Stimulated activated CD4-positive, alpha-beta T cell treated with anti-CD3 and anti-CD28 coated beads, Interleukin-15, amount 100 ng/mL, for 24 hours (primary cell): ENCODE data around the gene LEPR.
"Not testable (repeated sequence)": the region's sequence is repeated elsewhere in the genome, so short reads cannot be mapped to it uniquely, and the experiment has no call there.

Experiments
- DNase-seq: peaks from one replicate; pipeline ENCODE4 v3.0.0-alpha.2; 2020

Gene LEPR

GRCh38 chr1:65441464-65441863 is 21.0 kb downstream of the LEPR start:
- DNase-seq: no peak

GRCh38 chr1:65442442-65442841 is 22.0 kb downstream of the LEPR start:
- DNase-seq: no peak

GRCh38 chr1:65443647-65444046 is 23.2 kb downstream of the LEPR start:
- DNase-seq: no peak

GRCh38 chr1:65444128-65444640 is 23.7 kb downstream of the LEPR start:
- no peak for DNase-seq

- no peak for DNase-seq
These were observed 25.4 kb downstream of the LEPR start for GRCh38 chr1:65445837-65446236.

- DNase-seq: no peak
These were observed 28.9 kb downstream of the LEPR start for GRCh38 chr1:65449214-65449823.

GRCh38 chr1:65455678-65456077 is 35.2 kb downstream of the LEPR start:
- DNase-seq: not testable (repeated sequence)

GRCh38 chr1:65456481-65456880 is 36.0 kb downstream of the LEPR start:
- DNase-seq: no peak

GRCh38 chr1:65457868-65458267 is 37.4 kb downstream of the LEPR start:
- DNase-seq: no peak

- no peak for DNase-seq
These were observed 38.4 kb downstream of the LEPR start for GRCh38 chr1:65458730-65459396.

- DNase-seq: no peak
These were observed 38.9 kb downstream of the LEPR start for GRCh38 chr1:65459397-65459768.

GRCh38 chr1:65465837-65466236 is 45.4 kb downstream of the LEPR start:
- DNase-seq: not testable (repeated sequence)

- no peak for DNase-seq
These were observed 47.1 kb downstream of the LEPR start for GRCh38 chr1:65467536-65467935.

GRCh38 chr1:65469126-65469888 is 48.8 kb downstream of the LEPR start:
- no peak for DNase-seq

GRCh38 chr1:65469889-65470340 is 49.4 kb downstream of the LEPR start:
- DNase-seq: no peak
